Left renal cortex interstitium (tissue), 4 donors: ENCODE data around the gene GALNTL6. TPM values are rescaled to one million over a fixed set of nuclear protein-coding genes. Genes with fewer than 3 reads are reported as not detected.
"Not testable (repeated sequence)": the region's sequence is repeated elsewhere in the genome, so short reads cannot be mapped to it uniquely, and the experiment has no call there.

Source experiments
- DNase-seq, 4 donors: peaks; one replicate each; pipeline ENCODE4 v3.0.0-alpha.2; 2013; ENCODE audit warnings: low read depth in 4 of 4, low spot score in 2 of 4, missing footprints in 1 of 4
- polyA plus RNA-seq, 4 donors: library from polyadenylated mRNA; unstranded; fragments of 120-200 nt; gene quantifications; one replicate each; pipeline ENCODE4 v1.2.1, GENCODE V29; 2013; ENCODE audit not compliant: insufficient read length in 4 of 4

Gene GALNTL6
- polyA plus RNA-seq, 4 donors = 0.46 to 3.3 (median 0.95) TPM

DNA sequence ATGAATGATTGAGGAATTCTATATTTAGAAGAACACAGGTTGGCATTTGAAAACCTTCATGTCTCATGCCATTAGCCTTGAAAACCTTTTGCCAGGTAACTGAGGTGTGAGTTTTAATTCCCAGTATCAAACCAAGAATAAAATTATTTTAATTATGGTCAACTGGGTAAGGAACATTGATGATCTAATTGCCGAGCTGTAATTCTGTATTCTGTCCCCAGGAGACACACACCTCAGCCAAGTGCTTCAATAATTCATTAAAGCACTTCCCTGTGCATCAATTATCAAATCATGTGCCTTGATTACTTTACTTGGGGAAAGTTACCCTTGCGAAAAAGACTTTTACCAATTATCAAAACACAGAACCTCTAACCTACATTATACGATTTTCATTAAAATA, 1023.5 kb downstream of the GALNTL6 start:
- DNase-seq = no peak

DNA sequence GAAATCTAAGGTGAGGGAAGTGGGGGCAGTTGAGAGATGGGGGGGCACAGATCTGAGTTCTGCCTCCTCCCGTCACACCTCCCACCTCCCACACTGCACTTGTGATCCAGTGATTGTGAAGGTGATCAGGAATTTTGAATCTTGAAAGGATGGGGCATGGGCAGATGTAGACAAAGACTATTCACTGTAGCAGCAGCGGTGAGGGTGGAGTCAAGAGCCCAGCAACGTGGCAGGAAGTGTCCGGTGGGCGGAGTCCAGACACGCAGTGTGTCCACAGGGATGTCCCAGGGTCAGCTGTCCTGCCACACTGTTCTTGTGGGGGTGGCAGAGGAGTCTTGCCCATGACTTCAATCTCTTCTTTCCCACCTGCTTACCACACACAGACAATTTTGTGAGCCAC, 1024.9 kb downstream of the GALNTL6 start:
- no peak for DNase-seq

DNA sequence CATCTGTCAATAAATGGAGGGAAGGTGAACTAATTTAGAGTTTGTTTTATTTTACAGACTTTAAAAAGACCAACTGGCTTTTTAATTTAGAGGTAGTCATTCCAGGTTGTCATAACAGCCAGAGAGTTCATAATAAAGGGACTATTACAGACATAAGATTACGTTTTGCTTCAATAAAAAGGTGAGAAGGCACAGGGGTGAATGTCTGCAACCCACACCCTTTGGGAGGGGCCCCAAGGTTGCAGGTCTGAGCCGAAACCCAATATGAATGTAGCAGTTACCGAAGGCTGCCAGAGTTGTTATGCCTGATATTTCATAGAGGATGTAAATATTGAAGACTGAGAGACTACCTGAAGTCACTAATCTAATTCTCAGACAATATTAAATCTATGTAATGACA, 1025.7 kb downstream of the GALNTL6 start:
- no peak for DNase-seq

GRCh38 chr4:172842779-172843178, 1029.6 kb downstream of the GALNTL6 start:
- no peak for DNase-seq

DNA sequence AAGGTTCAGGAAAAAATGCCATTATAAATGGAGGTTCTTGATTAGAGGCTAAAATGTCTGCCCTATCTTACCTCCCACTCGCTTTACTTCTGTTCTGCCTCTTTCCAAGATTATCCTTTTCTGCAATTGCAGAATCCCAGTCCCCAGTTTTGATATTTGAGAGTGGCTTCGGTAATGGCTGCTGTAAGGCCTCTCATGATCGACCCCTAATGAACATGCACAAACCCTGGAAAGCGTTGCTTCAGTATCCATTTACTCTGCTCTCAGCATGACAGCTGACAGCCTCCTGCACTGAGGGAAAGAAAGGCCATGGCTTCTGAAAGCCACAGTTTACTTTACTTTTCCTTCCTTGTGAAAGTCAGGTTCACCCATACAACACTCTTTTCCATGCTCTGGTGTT, 1030.0 kb downstream of the GALNTL6 start:
- DNase-seq = no peak

DNA sequence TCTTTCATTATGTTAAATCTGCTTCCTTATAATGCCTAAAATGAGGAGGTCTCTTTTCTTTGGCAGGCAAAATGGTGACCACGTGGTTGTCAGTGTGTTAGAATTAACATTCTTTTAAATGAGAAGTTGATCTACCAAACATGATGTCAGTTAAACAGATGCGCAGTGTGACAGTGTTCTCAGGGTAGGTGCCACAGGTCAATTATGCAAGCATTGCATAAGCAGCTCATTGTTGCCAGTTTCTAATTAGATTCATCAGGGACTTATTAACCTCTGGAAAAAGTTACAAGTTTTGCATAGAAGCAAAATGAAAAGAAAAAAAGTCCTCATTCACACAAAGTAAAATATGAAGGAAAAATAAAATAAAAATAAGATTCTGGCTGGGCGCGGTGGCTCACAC, 1031.4 kb downstream of the GALNTL6 start:
- no peak for DNase-seq

- DNase-seq = no peak
Measured at GRCh38 chr4:172845281-172845680, 1032.1 kb downstream of the GALNTL6 start.

GRCh38 chr4:172850838-172851237, 1037.6 kb downstream of the GALNTL6 start:
- DNase-seq = no peak

- DNase-seq = no peak
Measured at GRCh38 chr4:172851534-172851933, 1038.3 kb downstream of the GALNTL6 start.

- DNase-seq = no peak
Measured at GRCh38 chr4:172857026-172857425, 1043.8 kb downstream of the GALNTL6 start.

DNA sequence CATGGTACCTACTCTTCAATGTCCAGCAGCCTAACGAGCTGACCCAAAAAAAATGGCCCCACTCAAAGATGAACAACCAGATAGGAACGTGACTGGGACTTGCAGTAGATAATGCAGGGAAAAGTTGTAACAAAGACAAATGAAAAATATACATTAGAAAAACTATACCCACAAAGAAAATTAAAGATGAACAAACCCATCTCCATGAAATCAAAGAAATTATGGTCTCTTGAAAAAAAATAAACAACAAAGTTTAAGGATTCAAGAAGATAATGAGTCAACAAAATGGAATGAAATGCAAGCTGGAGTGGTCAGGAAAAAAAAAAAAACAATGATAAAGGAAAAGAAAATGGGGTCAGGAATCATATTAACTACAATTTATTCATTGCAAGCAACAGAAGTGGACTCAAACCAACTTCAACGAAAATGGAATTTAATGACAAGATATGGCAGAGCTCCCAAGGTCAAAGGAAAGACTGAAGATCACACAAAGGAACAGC, 1045.6 kb downstream of the GALNTL6 start:
- DNase-seq = no peak

DNA sequence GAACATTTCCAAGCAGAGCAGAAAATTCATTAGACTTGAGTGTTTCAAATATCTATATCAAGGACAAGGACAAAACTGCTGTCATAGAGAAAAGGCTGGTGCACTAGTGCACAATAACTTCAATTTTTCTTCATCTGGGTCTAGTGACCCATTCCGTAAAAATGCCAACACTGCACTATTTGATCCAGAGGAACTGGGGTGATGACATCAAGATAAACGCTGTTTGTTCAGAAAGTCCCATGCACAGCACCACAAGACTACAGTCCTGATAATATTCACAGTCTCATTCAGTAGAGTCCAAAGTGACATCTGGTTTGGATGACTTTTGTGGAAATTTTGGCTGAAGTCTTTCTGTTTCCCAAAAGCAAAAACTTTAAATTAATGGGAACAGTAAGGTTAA, 1051.9 kb downstream of the GALNTL6 start:
- no peak for DNase-seq

- DNase-seq = no peak
Measured at GRCh38 chr4:172865531-172866127, 1052.4 kb downstream of the GALNTL6 start.

DNA sequence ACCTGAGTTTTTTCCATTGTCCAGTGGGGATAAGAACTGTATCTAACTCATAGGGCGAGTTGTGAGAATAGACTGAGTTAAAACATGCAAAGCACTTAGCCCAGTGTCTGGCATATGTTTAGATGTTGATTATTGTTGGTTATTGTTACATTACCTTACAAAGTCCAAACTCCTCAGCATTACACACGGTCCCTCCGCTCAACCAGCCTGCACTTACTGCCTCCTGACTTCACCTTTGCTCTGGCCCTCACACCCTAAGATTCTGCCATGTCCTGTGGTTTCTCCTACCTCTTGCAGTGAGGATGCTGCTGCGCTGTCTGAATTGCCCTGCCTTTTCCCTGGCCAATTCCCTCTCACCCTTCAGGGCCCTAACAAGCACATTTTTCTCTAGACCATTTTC, 1053.2 kb downstream of the GALNTL6 start:
- DNase-seq = no peak

- DNase-seq = no peak
Measured at GRCh38 chr4:172867835-172868234, 1054.6 kb downstream of the GALNTL6 start.

GRCh38 chr4:172868271-172868670, 1055.1 kb downstream of the GALNTL6 start:
- no peak for DNase-seq

DNA sequence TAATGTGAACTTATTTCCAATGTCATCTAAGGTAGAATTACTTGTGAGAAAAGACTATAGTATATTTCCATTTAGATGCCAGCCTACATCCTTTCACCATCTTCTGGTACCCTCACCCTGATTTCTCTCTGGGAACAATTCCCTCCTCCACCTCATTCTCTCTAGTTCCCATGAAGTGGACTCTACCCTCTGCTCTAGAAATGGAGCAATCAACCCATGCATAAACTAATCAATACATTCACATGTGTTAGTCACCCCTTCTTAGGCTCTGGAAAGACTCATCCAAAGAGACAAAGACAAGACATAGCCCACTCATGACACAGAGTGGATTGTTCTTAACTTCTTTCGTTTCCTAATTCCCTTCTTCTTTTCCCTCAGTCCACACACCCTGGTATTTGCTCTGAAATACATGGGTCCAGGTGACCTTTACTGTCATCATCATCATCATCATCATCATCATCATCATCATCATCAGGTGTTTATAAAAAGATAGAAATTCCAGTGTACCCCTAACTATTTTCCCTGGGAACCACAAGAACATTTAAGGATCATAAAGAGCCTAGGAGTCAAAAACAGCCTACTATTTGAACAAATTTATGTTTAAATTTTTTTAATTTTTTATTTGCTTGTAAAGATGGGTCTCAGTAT, 1056.5 kb downstream of the GALNTL6 start:
- DNase-seq = no peak

DNA sequence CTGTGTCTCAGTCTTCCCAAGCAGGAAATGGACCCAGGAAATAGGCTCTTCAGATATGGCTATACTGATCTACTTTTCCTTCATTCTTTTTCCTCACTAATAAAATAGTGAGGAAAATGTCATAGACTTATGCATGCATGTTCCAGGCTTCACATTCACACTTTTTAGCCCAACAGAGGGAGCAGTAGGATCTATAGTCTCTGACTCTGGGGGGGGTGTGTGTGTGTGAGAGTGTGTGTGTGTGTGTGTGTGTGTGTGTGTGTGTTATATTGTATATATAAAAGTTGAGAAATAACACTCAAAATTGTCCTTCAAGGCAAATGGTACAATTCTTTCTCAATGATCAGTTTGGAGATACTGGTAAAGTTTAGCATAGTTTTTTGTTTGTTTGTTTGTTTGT, 1058.2 kb downstream of the GALNTL6 start:
- DNase-seq = no peak

- DNase-seq = no peak
Measured at GRCh38 chr4:172874944-172875343, 1061.7 kb downstream of the GALNTL6 start.

DNA sequence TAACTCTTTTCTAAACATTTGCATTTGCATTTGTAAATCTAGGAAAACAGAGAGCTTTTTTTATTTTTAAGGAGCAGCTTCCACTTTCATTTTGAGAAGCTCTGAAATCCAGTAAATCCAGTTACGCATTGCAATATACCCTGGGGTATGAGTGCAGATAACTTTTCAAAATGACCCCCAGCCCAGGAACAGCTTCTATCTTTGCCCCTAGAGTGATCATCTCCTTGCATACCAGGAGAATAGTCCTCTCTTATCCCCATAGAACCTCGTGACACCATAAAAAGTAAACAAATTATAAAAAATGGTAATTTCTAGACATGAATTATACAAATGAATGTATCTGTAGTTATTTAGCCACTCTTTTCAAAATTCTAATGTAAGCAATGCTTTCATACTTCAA, 1063.2 kb downstream of the GALNTL6 start:
- no peak for DNase-seq

DNA sequence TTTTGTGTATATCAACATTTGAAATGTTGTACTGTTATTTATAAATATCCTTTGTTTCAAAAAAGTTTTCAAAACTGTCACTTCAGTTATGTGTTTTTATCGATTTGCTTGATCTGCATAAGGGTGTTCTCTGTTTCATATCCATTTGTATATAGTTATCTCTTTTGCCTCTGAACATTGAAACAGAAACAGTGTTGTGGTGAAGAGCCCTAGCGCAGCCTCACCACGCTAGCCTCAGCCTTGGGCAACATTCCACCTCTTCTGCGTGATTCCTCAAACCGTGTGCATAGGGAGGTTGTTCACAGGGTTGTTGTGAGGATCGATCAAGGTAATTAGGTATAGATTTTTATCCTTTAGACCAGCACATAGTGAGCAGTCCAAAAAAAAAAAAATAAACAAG, 1068.4 kb downstream of the GALNTL6 start:
- no peak for DNase-seq

DNA sequence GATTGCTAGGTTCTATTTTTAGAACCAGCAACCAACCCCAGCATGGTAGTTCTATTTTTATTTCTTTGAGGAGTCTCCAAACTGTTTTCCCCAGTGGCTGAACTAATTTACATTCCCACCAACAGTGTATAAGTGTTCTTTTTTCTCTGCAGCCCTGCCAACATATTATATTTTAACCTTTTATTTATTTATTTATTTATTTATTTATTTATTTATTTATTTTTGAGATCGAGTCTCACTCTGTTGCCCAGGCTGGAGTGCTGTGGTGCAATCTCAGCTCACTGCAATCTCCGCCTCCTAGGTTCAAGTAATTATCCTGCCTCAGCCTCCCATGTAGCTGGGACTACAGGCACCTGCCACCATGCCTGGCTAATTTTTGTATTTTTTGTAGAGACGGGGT, 1074.2 kb downstream of the GALNTL6 start:
- DNase-seq = not testable (repeated sequence)

DNA sequence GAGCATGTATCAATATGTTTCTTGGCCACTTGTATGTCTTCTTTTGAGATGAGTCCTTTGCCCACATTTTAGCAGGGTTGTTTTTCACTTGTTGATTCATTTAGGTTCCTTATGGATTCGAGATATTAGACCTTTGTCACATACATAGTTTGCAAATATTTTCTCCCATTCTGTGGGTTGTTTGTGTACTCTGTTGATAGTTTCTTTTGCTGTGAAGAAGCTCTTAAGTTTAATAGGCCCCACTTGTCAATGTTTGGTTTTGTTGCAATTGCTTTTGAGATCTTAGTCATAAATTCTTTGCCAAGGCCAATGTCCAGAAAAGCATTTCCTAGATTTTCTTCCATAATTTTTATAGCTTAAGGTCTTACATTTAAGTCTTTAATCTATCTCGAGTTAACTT, 1074.8 kb downstream of the GALNTL6 start:
- DNase-seq = no peak
